DND-41 (cell line): ENCODE measurements around the gene ATP2B3.

Experiments used
- EZH2 ChIP-seq: IDR thresholded peaks from 3 replicates; pipeline ENCODE4 v1.6.1; 2012; ENCODE audit warnings: borderline replicate concordance, low read depth, mild to moderate bottlenecking, moderate library complexity, low read length, inconsistent platforms; ENCODE audit not compliant: severe bottlenecking
- TF ChIP-seq, protein P1 (sequence below): IDR thresholded peaks from 2 replicates; pipeline ENCODE4 v1.5.1; 2012; ENCODE audit warnings: borderline replicate concordance, low read length, moderate library complexity, mild to moderate bottlenecking; ENCODE audit not compliant: poor library complexity, severe bottlenecking; ENCODE audit errors: extremely low read depth

DNA sequence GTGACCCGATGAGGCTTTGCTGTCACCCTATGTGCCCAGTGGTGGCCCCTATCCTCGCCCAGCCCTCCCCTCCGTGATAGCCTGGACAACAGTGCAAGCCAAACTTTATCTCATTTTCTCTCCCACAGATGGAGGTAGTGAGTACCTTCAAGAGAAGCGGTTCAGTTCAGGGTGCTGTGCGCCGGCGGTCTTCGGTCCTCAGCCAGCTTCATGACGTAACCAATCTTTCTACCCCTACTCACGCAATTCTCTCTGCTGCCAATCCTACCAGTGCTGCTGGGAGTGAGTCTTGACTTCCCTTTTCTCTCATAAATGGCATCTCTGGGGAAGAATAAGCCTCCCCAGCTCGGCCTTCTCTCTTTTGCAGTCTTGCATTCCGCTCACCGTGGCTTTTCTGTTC is 52.0 kb downstream of the ATP2B3 start:
- TF ChIP-seq, protein P1, sequence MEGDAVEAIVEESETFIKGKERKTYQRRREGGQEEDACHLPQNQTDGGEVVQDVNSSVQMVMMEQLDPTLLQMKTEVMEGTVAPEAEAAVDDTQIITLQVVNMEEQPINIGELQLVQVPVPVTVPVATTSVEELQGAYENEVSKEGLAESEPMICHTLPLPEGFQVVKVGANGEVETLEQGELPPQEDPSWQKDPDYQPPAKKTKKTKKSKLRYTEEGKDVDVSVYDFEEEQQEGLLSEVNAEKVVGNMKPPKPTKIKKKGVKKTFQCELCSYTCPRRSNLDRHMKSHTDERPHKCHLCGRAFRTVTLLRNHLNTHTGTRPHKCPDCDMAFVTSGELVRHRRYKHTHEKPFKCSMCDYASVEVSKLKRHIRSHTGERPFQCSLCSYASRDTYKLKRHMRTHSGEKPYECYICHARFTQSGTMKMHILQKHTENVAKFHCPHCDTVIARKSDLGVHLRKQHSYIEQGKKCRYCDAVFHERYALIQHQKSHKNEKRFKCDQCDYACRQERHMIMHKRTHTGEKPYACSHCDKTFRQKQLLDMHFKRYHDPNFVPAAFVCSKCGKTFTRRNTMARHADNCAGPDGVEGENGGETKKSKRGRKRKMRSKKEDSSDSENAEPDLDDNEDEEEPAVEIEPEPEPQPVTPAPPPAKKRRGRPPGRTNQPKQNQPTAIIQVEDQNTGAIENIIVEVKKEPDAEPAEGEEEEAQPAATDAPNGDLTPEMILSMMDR: no peak
- no peak for TF ChIP-seq EZH2
